ENCODE data around the gene CELF1.

Gene CELF1

DNA sequence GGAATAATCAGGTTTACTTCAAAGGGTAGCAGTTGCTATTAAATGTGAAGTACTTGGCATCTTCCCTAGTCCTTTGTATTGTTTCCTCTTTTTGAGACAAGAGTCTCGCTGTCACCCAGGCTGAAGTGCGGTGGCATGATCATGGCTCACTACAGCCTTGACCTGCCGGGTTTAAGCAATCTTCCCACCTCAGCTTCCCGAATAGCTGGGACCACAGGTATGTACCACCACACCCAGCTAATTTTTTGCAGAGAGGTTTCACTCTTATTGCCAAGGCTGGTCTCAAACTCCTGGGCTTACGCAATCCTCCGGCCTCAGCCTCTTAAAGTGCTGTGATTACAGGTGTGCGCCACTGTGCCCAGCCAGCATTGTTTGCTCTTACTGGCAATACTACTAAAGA, 67.8 kb downstream of the CELF1 start:
- no peak for DNase-seq (ENCODE audit: low read depth)

DNA sequence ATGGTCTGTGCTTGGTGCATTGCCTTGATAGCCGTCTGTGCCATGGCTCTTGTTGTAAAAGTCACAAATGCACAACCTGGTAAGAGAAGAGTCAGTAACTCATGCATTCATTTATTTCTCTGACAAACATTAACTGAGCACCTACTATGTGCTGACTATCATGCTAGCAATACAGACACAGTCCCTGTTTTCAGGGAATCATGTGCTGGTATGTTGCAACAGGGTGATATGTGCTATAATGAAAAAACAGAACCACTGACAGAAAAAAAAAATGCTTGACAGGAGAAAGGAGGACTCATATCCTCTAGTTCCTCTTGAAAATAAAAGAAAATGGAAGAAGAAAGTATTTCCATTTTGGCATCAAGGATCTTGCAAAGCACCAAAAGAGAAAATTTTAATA, 69.5 kb downstream of the CELF1 start:
- DNase-seq (ENCODE audit: low read depth), result no peak

DNA sequence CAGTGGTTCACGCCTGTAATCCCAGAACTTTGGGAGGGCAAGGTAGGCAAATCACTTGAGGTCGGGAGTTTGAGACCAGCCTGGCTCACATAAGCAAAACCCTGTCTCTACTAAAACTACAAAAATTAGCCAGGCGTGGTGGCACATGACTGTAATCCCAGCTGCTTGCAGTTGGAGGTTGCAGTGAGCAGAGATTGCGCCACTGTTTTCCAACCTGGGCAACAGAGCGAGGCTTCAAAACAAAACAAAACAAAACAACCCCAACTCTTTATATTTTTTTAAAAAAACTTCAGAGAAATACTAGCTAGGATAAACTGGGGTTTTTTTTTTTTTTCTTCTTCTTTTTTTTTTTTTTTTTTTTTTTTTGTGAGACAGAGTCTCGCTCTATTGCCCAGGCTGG, 72.2 kb downstream of the CELF1 start:
- no peak for DNase-seq (ENCODE audit: low read depth)

DNA sequence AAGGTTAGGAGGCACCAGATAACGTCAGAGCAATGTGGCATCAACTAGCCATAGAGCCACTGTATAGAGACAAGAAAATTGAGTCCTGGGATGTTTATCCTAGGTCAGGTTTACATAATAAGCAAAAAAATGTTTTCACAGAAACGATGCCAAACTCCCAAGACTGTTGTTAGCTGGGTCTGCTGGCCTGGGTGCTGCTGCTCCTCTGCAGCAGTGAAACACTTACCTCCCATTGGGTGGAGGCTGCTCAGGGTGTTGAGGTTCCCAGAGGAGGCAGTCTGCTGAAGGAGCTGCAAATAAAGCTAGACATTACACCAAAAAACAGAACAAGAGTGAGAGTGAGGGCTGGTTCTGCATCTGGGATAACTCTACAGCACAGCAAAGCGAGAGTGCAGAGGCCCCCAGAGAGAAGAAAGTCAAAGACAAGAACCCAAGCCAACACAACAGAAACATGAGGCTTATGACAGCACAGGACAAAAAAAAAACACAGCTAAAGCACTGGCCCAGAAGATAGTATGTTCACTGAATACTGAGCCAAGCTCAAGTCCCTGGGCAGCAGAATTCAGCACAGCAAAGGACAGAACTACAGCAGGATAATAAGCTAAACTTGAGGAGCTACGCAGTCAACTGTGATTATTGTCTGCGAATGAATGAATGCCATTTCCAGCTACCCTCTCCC, 74.1 kb downstream of the CELF1 start:
- DNase-seq (ENCODE audit: low read depth), result no peak

DNA sequence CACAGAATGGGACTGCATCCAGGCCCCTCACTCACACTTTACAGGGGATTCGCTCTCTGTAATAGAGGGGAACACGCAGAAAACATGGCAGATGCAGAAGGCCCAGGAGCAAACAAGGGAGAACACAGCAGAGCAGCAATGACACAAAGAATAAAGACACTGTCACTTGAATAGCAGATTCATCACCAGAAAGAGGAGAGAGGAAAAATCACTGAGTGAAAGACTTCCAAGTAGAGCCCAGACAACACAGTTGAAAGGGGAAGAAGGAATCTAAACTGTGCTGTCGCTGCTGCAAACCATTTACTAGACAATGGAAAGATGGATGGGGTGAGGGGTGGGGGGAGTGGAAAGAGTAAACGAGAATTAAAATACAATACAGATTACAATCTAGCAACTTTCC, 75.2 kb downstream of the CELF1 start:
- DNase-seq (ENCODE audit: low read depth), result no peak

DNA sequence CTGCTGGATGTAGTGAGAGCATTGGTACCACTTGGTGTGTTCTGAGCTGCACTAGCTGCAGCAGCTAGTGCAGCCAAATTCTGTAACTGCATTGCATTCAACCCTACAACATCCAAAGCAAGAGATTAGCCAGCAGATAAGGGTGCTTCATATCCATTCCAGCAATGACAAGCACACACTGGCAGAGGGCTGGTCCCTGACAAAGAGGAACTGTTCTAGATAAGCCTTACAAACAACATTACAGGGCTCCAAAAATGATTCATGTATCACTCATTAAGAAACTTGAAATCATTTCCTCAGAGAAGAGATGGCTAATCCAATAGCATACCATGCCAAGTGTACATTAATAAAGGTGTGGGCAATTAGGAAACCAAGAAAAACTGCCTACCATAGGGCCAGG, 75.6 kb downstream of the CELF1 start:
- no peak for DNase-seq (ENCODE audit: low read depth)

DNA sequence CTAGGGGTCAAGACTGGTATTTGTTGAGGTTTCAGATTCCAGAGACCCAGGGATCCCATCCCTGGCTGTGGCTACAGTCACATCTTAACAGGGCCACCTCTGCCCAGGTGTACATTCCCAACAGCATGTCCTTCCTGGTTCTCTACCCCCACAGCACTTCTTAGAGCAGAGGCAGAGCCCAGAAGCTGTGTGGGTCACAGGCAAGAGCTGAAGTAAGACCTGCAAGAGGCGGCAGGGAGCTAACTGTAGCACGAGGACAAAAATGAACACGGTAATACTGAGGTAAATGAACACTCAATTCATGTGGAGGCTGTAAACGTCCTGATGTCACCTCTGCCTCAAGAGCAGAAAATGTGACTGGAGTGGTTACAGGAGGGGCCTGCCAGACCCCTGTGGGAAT, 82.3 kb downstream of the CELF1 start:
- DNase-seq (ENCODE audit: low read depth), result no peak

DNA sequence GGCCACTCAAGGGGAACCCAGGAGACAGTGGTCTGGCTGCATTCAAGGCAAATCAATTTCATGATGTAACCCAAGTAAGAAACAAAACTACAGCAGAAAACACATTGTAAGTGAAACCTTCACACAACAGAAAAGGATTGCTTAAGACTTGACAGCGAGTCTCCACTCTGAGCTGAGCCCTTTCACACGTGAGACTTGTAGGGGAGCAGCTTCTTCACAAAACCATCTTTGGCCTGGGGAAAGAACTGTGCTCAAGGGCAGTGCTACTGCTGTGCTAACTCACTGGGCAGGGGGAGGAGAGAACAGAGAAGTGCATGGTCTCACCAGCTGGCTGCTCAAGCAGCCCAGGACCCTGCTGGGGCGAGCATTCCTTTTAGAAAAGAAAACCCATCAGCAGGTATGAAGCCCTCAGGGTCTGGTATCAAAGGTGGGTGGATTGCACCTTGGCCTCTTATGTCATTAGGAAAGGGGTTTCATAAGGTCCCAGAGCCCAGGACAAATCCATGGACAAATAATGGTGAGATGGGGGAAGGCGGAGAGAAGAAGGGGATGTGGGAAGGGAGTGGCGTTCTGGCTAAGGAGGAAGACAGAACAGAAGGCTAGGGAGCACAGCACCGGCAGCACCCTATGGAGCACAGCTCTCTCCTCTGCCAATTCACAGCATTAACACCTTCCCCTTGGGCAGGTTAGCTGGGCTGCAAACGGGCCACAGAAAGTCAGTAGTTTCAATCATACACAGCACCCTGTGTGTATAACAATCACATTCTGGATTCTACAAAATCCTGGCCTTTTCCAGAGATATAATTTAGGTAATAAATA, 83.4 kb downstream of the CELF1 start:
- peak; percentile 21 for DNase-seq (ENCODE audit: low read depth)

DNA sequence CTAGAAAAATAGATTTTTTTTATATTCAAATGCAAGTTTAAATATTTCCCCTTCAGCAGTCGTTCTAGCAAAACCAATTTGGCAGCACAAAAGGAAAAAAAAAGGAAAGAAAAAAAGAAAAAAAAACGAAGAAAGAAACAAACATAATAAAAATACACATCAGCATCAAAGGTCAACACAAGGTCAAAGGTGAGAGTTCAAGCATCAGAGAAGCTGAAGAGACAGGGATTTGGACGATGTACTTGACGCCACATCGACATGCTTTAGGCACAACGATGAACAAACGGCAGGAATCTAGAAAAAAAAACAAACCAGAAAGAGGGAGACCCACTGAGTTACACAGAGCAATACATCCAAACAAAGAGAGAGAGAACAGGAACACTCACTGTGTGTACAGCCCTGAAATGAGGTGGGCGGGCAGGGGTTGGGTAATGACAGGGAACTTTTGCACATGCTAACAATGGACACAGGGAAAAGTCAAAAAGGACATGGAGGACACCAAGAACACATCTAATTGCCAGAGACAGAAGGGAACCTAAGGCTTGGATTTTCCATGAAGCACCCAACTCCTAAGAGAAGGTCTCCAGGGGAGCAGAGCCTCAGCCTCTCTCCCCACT, 84.2 kb downstream of the CELF1 start:
- DNase-seq (ENCODE audit: low read depth), result no peak

DNA sequence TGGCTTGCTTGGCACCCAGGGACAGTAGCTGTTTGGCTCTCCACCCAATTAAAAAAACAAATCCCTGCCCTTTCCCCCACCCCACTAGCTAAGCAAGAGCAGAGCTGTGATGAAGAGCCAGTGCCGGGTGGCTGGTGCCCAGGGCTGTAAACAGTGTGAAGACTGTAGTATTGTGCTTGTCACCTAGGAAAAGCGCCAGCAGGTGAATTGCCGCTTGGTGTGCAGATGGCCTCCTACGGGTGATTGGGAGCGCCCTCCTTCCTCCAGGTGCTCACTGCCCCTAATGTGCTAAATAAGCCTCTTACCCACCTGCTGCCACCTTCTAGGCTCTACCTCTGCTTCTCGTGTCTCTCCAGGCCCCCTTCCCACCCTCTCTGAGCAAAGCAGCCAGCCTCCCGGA, 85.6 kb downstream of the CELF1 start:
- DNase-seq (ENCODE audit: low read depth), result no peak

DNA sequence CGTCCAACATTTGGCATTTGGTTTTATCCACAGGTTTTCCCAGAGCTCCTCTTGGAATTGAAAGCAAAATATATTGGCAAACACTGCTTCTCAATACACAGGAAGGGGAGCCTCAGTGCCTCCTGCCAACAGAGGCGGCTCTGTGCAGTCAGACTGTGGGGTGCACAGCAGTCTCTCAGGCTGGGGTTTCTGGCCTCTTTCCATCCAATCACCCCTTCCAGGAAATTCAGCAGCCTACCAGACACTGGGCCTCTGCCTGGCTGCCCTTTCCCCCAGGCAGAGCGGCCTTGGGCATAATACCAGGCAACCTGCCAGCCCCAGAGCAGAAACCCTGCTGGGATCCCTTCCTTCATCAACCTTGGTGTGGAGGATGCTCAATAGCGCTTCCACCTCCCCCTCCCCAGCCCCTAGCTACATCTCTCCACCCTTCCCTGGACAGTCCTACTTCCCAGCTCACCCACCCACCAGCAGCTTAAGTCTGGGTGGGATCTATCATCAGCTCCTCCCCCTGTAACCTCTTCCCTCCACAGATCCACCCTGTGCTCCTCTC, 86.2 kb downstream of the CELF1 start:
- peak; percentile 21 for DNase-seq (ENCODE audit: low read depth)

DNA sequence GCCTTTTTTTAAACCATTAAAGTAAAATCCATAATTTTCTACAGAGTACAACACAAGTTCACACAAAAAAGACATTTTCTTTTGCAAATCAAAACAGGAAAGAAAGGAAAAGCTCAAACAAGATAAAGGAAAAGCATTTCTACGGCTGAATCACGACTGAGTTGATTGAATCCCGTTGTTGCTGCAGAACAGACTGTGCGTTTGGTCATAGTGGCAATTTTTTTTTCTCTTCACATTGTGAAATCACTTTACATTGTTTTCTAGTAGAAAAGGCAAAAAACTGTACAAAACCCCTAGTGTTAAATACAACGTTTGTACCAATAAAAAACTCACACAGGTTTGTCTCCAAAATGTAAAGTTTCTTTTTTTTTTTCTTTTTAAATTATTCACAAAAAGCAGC, 86.7 kb downstream of the CELF1 start:
- DNase-seq (ENCODE audit: low read depth), result peak; percentile 20

DNA sequence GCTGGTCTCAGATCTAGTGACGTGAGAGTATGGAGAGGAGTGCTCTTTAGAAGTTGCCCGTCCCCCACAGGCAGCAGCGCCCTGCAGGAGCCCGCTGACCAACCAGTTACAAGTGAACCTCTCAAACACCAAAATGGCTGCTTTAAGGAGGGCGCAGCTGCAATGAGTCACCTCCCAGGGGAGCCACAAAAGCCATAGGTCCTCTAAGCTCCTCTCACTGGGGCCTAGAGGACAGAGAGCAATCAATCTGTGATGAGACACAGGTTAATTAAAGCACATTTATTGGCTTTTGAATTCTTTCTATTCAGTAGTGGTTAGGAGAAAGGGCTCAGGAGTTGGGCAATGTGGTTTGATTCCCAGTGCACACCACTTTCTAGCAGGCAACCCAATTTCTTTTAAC, 88.4 kb downstream of the CELF1 start:
- DNase-seq (ENCODE audit: low read depth), result peak; percentile 20

DNA sequence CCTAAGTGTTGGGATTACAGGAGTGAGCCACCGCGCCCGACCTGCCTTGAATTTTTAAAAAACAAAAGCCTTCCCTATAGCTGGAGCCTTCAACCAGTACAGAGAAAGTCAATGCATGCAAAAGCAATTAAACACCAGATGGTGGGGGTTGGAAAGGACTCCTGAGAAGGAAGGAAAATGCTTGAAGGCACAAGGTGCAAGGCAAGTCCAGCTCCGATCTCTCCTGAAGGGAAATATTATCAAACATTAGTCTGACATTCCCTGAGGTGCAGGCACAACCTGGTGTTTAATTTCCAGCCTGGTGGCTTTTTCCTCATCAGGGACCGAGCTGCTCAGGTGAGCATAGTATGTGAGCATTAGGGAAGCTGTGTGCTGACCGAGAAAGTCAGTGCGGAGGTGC, 91.1 kb downstream of the CELF1 start:
- no peak for DNase-seq (ENCODE audit: low read depth)

DNA sequence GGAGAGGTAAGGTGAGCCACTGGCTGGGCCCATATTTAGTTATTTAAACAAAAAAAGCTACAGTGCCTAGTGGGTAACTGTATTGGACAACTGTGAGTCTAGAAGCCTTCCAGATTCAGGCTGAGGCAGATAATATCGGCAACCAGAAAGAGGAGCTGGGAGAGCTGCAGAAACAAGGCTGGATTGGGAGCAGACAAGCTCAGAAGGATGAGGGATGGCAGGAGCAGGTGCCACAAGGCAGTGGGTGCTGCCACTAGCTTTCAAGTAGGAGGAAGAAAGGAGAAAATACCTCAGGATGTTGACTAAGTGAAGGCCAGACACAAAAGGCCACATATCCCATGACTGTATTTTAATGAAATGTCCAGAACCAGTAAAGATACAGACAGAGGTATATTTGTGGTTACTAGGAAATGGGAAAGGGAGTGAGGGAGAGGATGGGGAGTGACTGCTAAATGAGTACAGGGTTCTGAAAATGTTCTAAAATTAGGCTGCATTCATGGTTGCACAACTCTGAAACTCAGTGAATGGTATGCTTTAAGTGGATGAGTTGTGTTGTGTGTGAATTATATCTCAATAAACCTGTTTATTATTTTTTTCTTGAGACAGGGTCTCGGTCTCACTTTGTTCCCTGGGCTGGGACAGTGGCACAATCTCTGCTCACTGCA, 92.2 kb downstream of the CELF1 start:
- DNase-seq (ENCODE audit: low read depth), result no peak

DNA sequence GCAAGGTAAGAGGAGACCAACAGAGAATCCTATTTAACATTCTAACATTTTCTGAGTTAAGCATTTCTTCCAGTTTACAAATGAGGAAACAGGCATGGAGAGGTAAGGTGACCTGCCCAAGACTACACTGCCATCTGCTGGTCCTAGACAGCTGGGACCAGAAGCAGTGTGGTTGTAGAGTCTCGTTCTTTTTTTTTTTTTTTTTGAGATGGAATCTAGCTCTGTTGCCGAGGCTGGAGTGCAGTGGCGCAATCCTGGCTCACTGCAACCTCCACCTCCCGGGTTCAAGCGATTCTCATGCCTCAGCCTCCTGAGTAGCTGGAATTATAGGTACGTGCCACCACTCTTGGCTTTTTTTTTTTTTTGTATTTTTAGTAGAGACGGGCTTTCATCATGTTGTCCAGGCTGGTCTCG, 98.7 kb downstream of the CELF1 start:
- peak; percentile 75 for DNase-seq (ENCODE audit: low read depth)

DNA sequence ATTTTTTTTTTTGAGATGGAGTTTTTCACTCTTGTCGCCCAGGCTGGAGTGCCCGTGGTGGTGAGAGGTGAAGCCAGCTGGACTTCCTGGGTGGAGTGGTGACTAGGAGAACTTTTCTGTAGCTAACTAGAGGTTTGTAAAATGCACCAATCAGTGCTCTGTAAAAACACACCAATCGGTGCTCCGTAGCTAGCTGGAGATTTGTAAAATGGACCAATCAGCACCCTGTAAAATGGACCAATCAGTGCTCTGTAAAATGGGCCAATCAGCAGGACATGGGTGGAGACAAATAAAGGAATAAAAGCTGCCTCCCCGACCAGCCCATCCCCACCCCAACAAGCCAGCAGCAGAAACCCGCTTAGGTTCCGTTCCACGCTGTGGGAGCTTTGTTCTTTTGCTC, 99.6 kb downstream of the CELF1 start:
- no peak for DNase-seq (ENCODE audit: low read depth)

DNA sequence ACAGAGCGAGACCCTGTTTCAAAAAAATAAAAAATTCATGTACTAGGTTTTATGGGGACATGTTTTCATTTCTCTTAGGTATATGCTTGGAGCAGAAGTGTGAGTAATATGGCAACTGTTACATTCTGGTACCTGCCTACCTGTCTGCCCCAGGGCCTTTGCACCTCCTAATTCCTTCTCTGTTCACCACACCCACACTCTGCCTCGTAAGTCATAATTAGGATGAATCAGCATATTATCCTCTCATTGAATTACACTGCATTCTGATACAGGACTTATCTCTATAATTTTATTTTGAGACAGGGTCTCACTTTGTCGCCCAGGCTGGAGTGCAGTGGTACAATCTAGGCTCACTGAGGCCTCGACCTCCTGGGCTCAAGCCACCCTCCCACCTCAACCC, 100.9 kb downstream of the CELF1 start:
- no peak for DNase-seq (ENCODE audit: low read depth)

DNA sequence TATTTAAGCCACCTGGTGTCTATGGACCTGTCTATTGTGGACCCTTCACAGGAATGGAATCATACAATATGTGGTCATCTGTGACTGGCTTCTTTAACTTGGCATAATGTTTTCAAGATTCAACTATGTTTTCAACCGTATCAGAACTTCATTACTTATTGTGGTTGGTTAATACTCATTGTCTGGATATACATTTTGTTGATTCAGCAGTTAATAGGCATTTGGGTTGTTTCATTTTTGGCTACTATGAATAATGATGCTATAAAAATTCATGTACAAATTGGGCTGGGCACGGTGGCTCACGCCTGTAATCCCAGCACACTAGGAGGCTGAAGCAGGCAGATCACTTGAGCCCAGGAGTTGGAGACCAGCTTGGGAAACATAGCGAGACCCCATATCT, 101.5 kb downstream of the CELF1 start:
- DNase-seq (ENCODE audit: low read depth), result no peak

DNA sequence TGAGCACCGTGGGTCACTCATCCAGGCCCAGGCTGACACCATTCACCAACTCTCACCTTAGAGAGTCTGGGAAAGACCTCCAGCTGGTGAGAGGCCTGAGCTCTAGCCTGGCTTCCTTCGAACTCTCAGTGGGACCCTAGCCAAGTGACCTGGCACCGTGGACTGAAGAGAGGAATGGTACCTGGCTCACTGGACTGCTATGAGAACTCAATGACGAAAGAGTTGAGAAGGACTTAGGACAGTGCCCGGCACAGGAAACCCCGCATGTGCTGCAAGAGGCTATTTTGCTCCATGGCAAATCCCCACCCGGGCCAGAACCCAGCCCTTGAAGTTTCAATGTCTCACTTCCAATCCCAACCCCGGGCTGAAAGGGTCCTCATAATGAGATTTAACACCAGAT, 103.4 kb downstream of the CELF1 start:
- no peak for DNase-seq (ENCODE audit: low read depth)

DNA sequence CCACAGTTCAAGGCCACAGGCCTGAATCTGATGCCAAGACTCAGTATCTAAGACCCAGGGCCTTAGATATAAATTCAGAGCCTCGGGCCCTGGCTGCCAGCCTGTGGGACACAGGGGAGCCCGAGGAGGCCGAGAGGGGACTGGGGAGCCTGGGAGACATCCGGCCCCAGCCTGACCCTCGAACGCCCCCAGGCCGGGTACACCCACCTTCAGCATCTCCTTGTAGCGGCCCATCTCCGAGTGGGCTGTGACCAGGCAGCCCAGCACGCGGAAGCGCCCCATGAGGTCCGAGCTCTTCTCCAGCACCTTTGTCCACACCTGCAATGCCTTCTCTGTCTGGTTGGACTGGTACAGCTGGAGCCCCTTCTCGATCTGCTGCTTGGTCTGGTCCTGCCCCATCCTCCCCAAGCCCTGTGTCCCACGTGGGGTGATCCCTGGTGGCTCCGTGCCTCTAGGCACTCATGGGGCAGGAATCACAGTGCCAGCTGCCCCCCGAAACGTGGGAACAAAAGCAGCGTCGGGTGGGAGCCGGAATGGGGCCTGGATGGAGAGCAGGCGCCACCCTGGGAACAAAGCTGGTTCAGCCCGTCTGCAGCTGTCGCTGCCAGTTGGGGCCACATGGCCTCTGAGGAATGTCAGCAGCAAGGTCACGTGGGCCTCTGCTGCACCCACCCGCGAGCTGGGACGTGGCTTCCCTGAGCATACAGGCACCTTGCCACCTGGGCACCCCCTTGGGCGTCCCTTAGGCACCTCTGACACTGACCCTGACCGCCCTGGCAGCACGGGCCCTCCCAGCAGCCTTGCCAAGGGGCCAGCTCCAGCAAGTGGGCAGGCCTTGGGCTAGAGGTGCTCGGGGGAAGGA, 104.1 kb downstream of the CELF1 start, which contains the start of gene RAPSN:
Gene RAPSN (minus strand): TSS at position 571 of the 862 bp plus-strand sequence. CDS start 172 bp downstream, at position 399.
- DNase-seq (ENCODE audit: low read depth), result no peak

Measured in stromal cell of bone marrow (primary cell).